ENCODE results near the gene NFATC3. TPM values are rescaled to one million over a fixed set of nuclear protein-coding genes. Genes with fewer than 3 reads are reported as not detected.

Gene NFATC3
- total RNA-seq, 1 experiment from 2014 or later: 12.1 TPM

- DNase-seq (no peak), ATAC-seq (no peak)
- Histone ChIP-seq H3K4me3 (ENCODE audit: low read length) (no peak overlapping the region), H3K9ac (ENCODE audit: low read length) (no peak overlapping the region), H2AFZ (ENCODE audit: low read length) (no peak overlapping the region), H3K9me3 (ENCODE audit: low read length) (no peaks in the 10 kb centered on the region), H3K36me3 (ENCODE audit: low read depth, low read length) (peaks cover 21% of the 10 kb centered on the region), H3K4me1 (ENCODE audit: insufficient read depth, low read length) (no peaks in the 10 kb centered on the region), H3K4me2 (ENCODE audit: low read length) (no peak overlapping the region), H3K9me2 (replicated peaks; ENCODE audit: low read length) (no peaks in the 10 kb centered on the region), H3F3A (ENCODE audit: low read length, unreplicated experiment) (no peaks in the 10 kb centered on the region), H3K27ac (ENCODE audit: low read length) (no peak overlapping the region), H4K20me1 (ENCODE audit: low read length) (peaks cover 14% of the 10 kb centered on the region; the same call in 1 of the 2 replicates), H3K79me2 (ENCODE audit: low read length) (peaks cover 13% of the 10 kb centered on the region; the same call in 1 of the 2 replicates), H3K27me3 (ENCODE audit: low read length) (no peaks in the 10 kb centered on the region)
- intact Hi-C loops (cut with micrococcal nuclease): no loop called here
- BruUV-seq (replicated peaks): no TSS peak
- ChIA-PET CTCF (interaction anchor here (1.0 kb wide), 1 partner anchor 245 kb away, joined by 3 read pairs; no protein-coding TSS in a partner anchor), POLR2A (ENCODE audit: unreplicated experiment) (no interaction called here)
- TF ChIP-seq CTCF (conservative IDR thresholded peaks at IDR 0.05; ENCODE audit: low read depth, low read length) (no peak), EZH2 (IDR thresholded peaks at IDR 0.05; ENCODE audit: low read length, unreplicated experiment) (no peak), EZH2phosphoT487 (IDR thresholded peaks at IDR 0.05; ENCODE audit: borderline replicate concordance, low read length) (no peak)
Measured at GRCh38 chr16:68227183-68227793, 142.1 kb downstream of the NFATC3 start.

- ChIA-PET CTCF (interaction anchor here (0.5 to 0.9 kb wide), 2 partner anchors 134 to 221 kb away, joined by 3 read pairs; no protein-coding TSS in a partner anchor), POLR2A (ENCODE audit: unreplicated experiment) (interaction anchor here (0.7 kb wide), 1 partner anchor 10 kb away, joined by 4 read pairs; no protein-coding TSS in a partner anchor)
- Histone ChIP-seq H2AFZ (ENCODE audit: low read length) (no peak overlapping the region), H3K4me2 (ENCODE audit: low read length) (no peak overlapping the region), H3F3A (ENCODE audit: low read length, unreplicated experiment) (no peaks in the 10 kb centered on the region), H3K4me1 (ENCODE audit: insufficient read depth, low read length) (no peaks in the 10 kb centered on the region), H3K9me3 (ENCODE audit: low read length) (no peaks in the 10 kb centered on the region), H3K4me3 (ENCODE audit: low read length) (no peak overlapping the region), H3K9ac (ENCODE audit: low read length) (no peak overlapping the region), H3K79me2 (ENCODE audit: low read length) (peaks cover 19% of the 10 kb centered on the region), H3K9me2 (replicated peaks; ENCODE audit: low read length) (no peaks in the 10 kb centered on the region), H3K27me3 (ENCODE audit: low read length) (no peaks in the 10 kb centered on the region), H3K27ac (ENCODE audit: low read length) (no peak overlapping the region), H3K36me3 (ENCODE audit: low read depth, low read length) (peaks cover 21% of the 10 kb centered on the region), H4K20me1 (ENCODE audit: low read length) (peaks cover 14% of the 10 kb centered on the region; the same call in 1 of the 2 replicates)
- intact Hi-C loops (cut with micrococcal nuclease): loop anchor here (2.0 kb wide), 2 partner anchors 27 to 133 kb away; no protein-coding TSS in a partner anchor
- no TSS peak for BruUV-seq (replicated peaks)
- no peak for DNase-seq
- 0 out of 2 replicates have a peak, but pooled peaks have one; percentile 27 for ATAC-seq
- no peak for TF ChIP-seq EZH2phosphoT487 (IDR thresholded peaks at IDR 0.05; ENCODE audit: borderline replicate concordance, low read length)
- no peak for TF ChIP-seq EZH2 (IDR thresholded peaks at IDR 0.05; ENCODE audit: low read length, unreplicated experiment)
- no peak for TF ChIP-seq CTCF (conservative IDR thresholded peaks at IDR 0.05; ENCODE audit: low read depth, low read length)
Measured at GRCh38 chr16:68227850-68228553, 142.8 kb downstream of the NFATC3 start.

Data from PC-3 (cell line).